Measurements from ENCODE around the gene MUC16.

The MUC16 gene

GRCh38 chr19:9032136-9032631 is 22.0 kb upstream of the MUC16 start:
- no peak for TF ChIP-seq CTCF (conservative IDR thresholded peaks at IDR 0.05)
- no peak overlapping the region for H3K27ac ChIP-seq

- H3K27ac ChIP-seq = no peak overlapping the region
- no peak for TF ChIP-seq CTCF (conservative IDR thresholded peaks at IDR 0.05)
Observed at GRCh38 chr19:9018163-9018875, 8.1 kb upstream of the MUC16 start.

- TF ChIP-seq CTCF (conservative IDR thresholded peaks at IDR 0.05) = no peak
- H3K27ac ChIP-seq = no peak overlapping the region
Observed at GRCh38 chr19:9014803-9015202, 4.6 kb upstream of the MUC16 start.

DNA sequence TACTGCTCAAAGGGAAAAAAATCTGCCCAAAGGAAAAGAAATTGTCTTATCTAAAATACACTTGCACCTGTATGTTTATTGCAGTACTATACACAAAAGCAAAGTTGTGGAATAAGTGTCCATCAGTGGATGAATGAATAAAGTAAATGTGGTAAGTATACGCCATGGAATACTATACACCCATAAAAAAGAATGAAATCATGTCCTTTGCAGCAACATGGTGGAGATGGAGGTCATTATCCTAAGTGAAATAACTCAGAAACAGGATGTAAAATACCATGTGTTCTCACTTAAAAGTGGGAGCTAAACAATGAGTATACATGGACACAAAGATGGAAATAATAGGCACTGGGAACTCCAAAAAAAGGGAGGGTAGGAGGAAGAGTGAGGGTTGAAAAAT is 3.8 kb upstream of the MUC16 start:
- no peak for TF ChIP-seq CTCF (conservative IDR thresholded peaks at IDR 0.05)
- H3K27ac ChIP-seq = no peak overlapping the region

GRCh38 chr19:9011875-9012274 is 1.7 kb upstream of the MUC16 start:
- H3K27ac ChIP-seq = no peak overlapping the region
- TF ChIP-seq CTCF (conservative IDR thresholded peaks at IDR 0.05) = no peak

DNA sequence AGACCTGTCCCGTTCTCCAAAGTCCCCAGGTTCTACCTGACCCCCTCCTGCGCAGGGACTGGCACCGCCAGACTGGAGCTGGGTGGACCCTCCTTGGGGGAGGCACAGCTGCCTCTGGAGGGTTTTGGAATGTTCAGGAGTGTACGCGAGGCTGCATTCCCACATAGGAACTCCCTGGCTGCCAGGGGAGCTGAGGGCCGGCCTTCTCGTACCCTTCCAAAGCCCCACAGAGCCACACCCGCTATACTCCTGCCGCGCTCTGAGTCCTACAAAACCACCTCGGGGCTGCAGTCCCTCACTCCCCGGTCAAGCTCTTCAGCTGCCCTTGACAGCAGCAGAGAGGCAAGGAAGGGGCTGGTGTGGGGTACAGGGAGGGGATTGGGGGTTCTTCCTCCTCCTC is 484 bp upstream of the MUC16 start:
- H3K27ac ChIP-seq = no peak overlapping the region
- no peak for TF ChIP-seq CTCF (conservative IDR thresholded peaks at IDR 0.05)

DNA sequence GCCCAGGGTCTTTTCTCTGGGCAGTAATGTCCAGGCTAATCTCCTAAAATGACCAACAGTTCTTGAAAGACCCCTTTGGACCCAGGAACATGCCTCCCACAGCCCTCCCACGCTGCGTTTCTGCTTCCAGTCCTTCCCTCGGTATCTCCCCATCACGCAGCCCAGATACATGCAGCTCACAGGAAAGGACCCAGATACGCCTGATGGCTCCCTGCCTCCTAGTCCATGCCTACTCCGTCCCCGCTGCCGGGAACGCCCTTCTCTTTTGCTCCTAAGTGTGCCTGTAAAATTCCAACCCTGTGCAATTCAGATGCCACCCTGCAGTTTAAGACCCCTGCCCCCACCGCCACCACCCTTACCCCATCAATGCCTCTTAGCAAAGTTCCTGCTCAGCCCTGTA is 778 bp downstream of the MUC16 start:
- no peak overlapping the region for H3K27ac ChIP-seq
- TF ChIP-seq CTCF (conservative IDR thresholded peaks at IDR 0.05) = no peak
